Neural cell (in vitro differentiated cells): ENCODE data around the gene HDAC11. TPM values are rescaled to one million over a fixed set of nuclear protein-coding genes. Genes with fewer than 3 reads are reported as not detected.
"Not testable (repeated sequence)": the region's sequence is repeated elsewhere in the genome, so short reads cannot be mapped to it uniquely, and the experiment has no call there.

Source experiments
- H2AFZ ChIP-seq: fragments of 200-600, 300-800 bp; sonication (generic), shearing (Covaris generic); 2 replicates; pipeline ENCODE4 v1.6.0; 2014; ENCODE audit warnings: low read depth, mild to moderate bottlenecking, antibody characterized with exemption, low read length, moderate library complexity
- H3F3A ChIP-seq: fragments of 200-600 bp; shearing (Covaris generic); 2 replicates; pipeline ENCODE4 v1.6.1; 2016; ENCODE audit warnings: mild to moderate bottlenecking, moderate library complexity, mixed read lengths, antibody characterized with exemption, low read length; ENCODE audit not compliant: insufficient read depth, poor library complexity, severe bottlenecking
- H3K27ac ChIP-seq: fragments of 200-600, 300-800 bp; sonication (generic), shearing (Covaris generic); 2 replicates; pipeline ENCODE4 v1.5.1; 2014; ENCODE audit warnings: mild to moderate bottlenecking, low read length, moderate library complexity
- H3K27me3 ChIP-seq: fragments of 300-800, 200-600 bp; sonication (generic), shearing (Covaris generic); 2 replicates; pipeline ENCODE4 v1.6.0; 2014; ENCODE audit warnings: mild to moderate bottlenecking, low read depth, low read length, moderate library complexity; ENCODE audit not compliant: insufficient read depth
- H3K36me3 ChIP-seq: fragments of 300-800, 200-600 bp; sonication (generic), shearing (Covaris generic); 2 replicates; pipeline ENCODE4 v1.5.1; 2014; ENCODE audit warnings: mild to moderate bottlenecking, antibody characterized with exemption, low read length, moderate library complexity; ENCODE audit not compliant: insufficient read depth
- H3K4me2 ChIP-seq: fragments of 300-800, 200-600 bp; sonication (generic), shearing (Covaris generic); 2 replicates; pipeline ENCODE4 v1.6.0; 2014; ENCODE audit warnings: mild to moderate bottlenecking, low read length
- H3K4me3 ChIP-seq: fragments of 300-800, 200-600 bp; sonication (generic), shearing (Covaris generic); 2 replicates; pipeline ENCODE4 v1.5.1; 2014; ENCODE audit warnings: mild to moderate bottlenecking, low read length, moderate library complexity
- H3K79me2 ChIP-seq: fragments of 200-600 bp; shearing (Covaris generic); replicated peaks from 2 replicates; pipeline ENCODE4 v1.6.0; 2014; ENCODE audit warnings: mild to moderate bottlenecking, low read length, moderate library complexity; ENCODE audit not compliant: insufficient read depth
- H3K9ac ChIP-seq: fragments of 300-800, 200-600 bp; sonication (generic), shearing (Covaris generic); 2 replicates; pipeline ENCODE4 v1.6.1; 2016; ENCODE audit warnings: mild to moderate bottlenecking, low read length, mixed read lengths
- H3K9me2 ChIP-seq: fragments of 200-600 bp; shearing (Covaris generic); 2 replicates; pipeline ENCODE4 v1.6.1; 2016; ENCODE audit warnings: mild to moderate bottlenecking, low read length, mixed read lengths; ENCODE audit not compliant: insufficient read depth
- H3K9me3 ChIP-seq: fragments of 200-600, 300-800 bp; sonication (generic), shearing (Covaris generic); 2 replicates; pipeline ENCODE4 v1.6.1; 2016; ENCODE audit warnings: mild to moderate bottlenecking, mixed run types, low read length, moderate library complexity, mixed read lengths
- H4K20me1 ChIP-seq: fragments of 200-600 bp; shearing (Covaris generic); 2 replicates; pipeline ENCODE4 v1.6.1; 2016; ENCODE audit warnings: mild to moderate bottlenecking, mixed run types; ENCODE audit not compliant: insufficient read depth
- EP300 ChIP-seq: fragments of 450-650 bp; conservative IDR thresholded peaks from 2 replicates; pipeline ENCODE4 v1.6.1; 2014; ENCODE audit warnings: antibody characterized with exemption, mild to moderate bottlenecking, moderate library complexity; ENCODE audit not compliant: poor library complexity, severe bottlenecking
- EZH2 ChIP-seq: fragments of 200-600, 300-800 bp; shearing (Covaris generic), sonication (generic); IDR thresholded peaks from 2 replicates; pipeline ENCODE4 v1.6.1; 2014; ENCODE audit warnings: antibody characterized with exemption, low read length, borderline replicate concordance, mild to moderate bottlenecking; ENCODE audit not compliant: insufficient read depth, poor library complexity, severe bottlenecking
- MXI1 ChIP-seq: fragments of 450-650 bp; conservative IDR thresholded peaks from 2 replicates; pipeline ENCODE4 v1.6.1; 2014; ENCODE audit warnings: antibody characterized with exemption, mild to moderate bottlenecking; ENCODE audit not compliant: poor library complexity, severe bottlenecking
- POLR2AphosphoS5 ChIP-seq: IDR thresholded peaks from 2 replicates; pipeline ENCODE4 v1.6.1; 2012
- RAD21 ChIP-seq: fragments of 450-650 bp; conservative IDR thresholded peaks from 2 replicates; pipeline ENCODE4 v1.6.1; 2014; ENCODE audit warnings: antibody characterized with exemption, mild to moderate bottlenecking, moderate library complexity
- SMC3 ChIP-seq: fragments of 450-650 bp; conservative IDR thresholded peaks from 2 replicates; pipeline ENCODE4 v1.6.1; 2014; ENCODE audit warnings: antibody characterized with exemption, mild to moderate bottlenecking, moderate library complexity; ENCODE audit not compliant: poor library complexity
- TAF1 ChIP-seq: IDR thresholded peaks from 2 replicates; pipeline ENCODE4 v1.6.1; 2012; ENCODE audit warnings: low read depth
- polyA plus RNA-seq: library from polyadenylated mRNA; depleted of rRNA; stranded (reverse); fragments of >200 nt; gene quantifications from 2 replicates; pipeline ENCODE4 v1.2.3, GENCODE V29; 2014
- TF ChIP-seq, protein P1 (sequence below): fragments of 450-650 bp; IDR thresholded peaks from 2 replicates; pipeline ENCODE4 v1.5.1; 2014; ENCODE audit warnings: antibody characterized with exemption, mild to moderate bottlenecking, moderate library complexity; ENCODE audit not compliant: poor library complexity, severe bottlenecking
- TF ChIP-seq, protein P2 (sequence below): IDR thresholded peaks from 2 replicates; pipeline ENCODE4 v1.6.1; 2012; ENCODE audit warnings: borderline replicate concordance

Gene HDAC11
- polyA plus RNA-seq, 1 donor from 2014 or later: 14.8 TPM

DNA sequence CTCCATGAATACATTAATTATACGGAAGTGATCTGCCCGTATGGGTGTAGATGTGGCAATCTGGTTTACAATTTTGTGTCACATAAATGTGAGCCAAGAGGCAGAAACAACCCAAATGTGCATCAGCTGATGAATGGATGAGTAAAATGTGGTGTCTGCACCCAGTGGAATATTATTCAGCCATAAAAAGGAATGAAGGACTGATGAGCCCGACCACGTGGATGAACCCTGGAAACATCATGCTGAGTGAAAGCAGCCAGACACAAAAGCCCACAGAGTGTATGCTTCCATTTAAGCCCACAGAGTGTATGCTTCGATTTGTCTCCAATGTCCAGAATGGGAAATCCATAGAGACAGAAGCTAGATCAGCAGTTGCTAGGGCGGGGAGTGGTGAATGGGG, 41.2 kb downstream of the HDAC11 start:
- H3K27me3 ChIP-seq: no peaks in the 10 kb centered on the region
- H3K79me2 ChIP-seq: no peaks in the 10 kb centered on the region
- no peak overlapping the region for H3K4me2 ChIP-seq
- TF ChIP-seq MXI1: no peak
- no peak for TF ChIP-seq EP300
- TF ChIP-seq, protein P1, sequence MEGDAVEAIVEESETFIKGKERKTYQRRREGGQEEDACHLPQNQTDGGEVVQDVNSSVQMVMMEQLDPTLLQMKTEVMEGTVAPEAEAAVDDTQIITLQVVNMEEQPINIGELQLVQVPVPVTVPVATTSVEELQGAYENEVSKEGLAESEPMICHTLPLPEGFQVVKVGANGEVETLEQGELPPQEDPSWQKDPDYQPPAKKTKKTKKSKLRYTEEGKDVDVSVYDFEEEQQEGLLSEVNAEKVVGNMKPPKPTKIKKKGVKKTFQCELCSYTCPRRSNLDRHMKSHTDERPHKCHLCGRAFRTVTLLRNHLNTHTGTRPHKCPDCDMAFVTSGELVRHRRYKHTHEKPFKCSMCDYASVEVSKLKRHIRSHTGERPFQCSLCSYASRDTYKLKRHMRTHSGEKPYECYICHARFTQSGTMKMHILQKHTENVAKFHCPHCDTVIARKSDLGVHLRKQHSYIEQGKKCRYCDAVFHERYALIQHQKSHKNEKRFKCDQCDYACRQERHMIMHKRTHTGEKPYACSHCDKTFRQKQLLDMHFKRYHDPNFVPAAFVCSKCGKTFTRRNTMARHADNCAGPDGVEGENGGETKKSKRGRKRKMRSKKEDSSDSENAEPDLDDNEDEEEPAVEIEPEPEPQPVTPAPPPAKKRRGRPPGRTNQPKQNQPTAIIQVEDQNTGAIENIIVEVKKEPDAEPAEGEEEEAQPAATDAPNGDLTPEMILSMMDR: no peak
- no peak for TF ChIP-seq EZH2
- no peak for TF ChIP-seq TAF1
- TF ChIP-seq RAD21: no peak
- TF ChIP-seq, protein P2, sequence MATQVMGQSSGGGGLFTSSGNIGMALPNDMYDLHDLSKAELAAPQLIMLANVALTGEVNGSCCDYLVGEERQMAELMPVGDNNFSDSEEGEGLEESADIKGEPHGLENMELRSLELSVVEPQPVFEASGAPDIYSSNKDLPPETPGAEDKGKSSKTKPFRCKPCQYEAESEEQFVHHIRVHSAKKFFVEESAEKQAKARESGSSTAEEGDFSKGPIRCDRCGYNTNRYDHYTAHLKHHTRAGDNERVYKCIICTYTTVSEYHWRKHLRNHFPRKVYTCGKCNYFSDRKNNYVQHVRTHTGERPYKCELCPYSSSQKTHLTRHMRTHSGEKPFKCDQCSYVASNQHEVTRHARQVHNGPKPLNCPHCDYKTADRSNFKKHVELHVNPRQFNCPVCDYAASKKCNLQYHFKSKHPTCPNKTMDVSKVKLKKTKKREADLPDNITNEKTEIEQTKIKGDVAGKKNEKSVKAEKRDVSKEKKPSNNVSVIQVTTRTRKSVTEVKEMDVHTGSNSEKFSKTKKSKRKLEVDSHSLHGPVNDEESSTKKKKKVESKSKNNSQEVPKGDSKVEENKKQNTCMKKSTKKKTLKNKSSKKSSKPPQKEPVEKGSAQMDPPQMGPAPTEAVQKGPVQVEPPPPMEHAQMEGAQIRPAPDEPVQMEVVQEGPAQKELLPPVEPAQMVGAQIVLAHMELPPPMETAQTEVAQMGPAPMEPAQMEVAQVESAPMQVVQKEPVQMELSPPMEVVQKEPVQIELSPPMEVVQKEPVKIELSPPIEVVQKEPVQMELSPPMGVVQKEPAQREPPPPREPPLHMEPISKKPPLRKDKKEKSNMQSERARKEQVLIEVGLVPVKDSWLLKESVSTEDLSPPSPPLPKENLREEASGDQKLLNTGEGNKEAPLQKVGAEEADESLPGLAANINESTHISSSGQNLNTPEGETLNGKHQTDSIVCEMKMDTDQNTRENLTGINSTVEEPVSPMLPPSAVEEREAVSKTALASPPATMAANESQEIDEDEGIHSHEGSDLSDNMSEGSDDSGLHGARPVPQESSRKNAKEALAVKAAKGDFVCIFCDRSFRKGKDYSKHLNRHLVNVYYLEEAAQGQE: no peak
- no peak for TF ChIP-seq POLR2AphosphoS5
- no peak for TF ChIP-seq SMC3
- no peaks in the 10 kb centered on the region for H3K36me3 ChIP-seq
- H3F3A ChIP-seq: no peaks in the 10 kb centered on the region
- H4K20me1 ChIP-seq: no peaks in the 10 kb centered on the region
- no peaks in the 10 kb centered on the region for H3K9me2 ChIP-seq
- H3K27ac ChIP-seq: no peak overlapping the region
- H2AFZ ChIP-seq: no peak overlapping the region
- H3K9ac ChIP-seq: no peak overlapping the region
- no peaks in the 10 kb centered on the region for H3K9me3 ChIP-seq
- H3K4me3 ChIP-seq: no peak overlapping the region

DNA sequence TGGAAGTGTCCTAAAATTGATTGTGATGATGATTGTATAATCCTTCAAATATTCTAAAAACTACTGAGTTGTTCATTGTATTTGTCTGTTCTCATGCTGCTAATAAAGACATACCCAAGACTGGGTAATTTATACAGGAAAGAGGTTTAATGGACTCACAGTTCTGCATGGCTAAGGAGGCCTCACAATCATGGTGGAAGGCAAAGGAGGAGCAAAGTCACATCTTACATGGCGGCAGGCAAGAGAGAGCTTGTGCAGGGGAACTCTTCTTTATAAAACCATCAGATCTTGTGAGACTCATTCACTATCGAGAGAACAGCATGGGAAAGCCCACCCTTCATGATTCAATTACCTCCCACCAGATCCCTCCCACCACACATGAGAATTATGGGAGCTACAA, 41.6 kb downstream of the HDAC11 start:
- not testable (repeated sequence) for H3K9ac ChIP-seq, H3K79me2 ChIP-seq, H3K9me3 ChIP-seq, H3K9me2 ChIP-seq, H3K27ac ChIP-seq, H4K20me1 ChIP-seq, H3K4me3 ChIP-seq, H3K27me3 ChIP-seq, H2AFZ ChIP-seq, H3K36me3 ChIP-seq, H3K4me2 ChIP-seq, H3F3A ChIP-seq

DNA sequence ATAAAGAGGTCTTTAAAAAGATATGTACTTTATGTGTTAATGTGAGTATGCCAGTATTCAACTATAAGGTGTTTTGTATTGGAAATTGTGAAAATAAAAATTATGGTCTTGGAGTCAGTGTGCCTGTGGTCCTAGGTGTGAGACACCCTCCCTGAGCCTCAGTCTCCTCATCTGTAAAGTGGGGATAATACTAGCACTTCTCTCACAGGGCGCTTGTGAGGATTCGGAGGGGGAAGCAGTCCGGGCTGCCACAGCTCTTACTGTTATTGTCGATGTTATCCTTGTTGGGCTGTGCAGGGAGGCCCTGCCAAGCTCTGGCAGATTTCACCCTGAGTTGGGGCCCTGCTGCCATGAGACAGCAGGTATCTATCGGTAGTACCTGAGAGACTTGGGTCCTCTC, 42.1 kb downstream of the HDAC11 start:
- H3K4me2 ChIP-seq: no peak overlapping the region
- H4K20me1 ChIP-seq: no peaks in the 10 kb centered on the region
- no peaks in the 10 kb centered on the region for H3K9me2 ChIP-seq
- H3K27ac ChIP-seq: no peak overlapping the region
- no peaks in the 10 kb centered on the region for H3K9me3 ChIP-seq
- H3K79me2 ChIP-seq: no peaks in the 10 kb centered on the region
- H3K4me3 ChIP-seq: no peak overlapping the region
- H3F3A ChIP-seq: no peaks in the 10 kb centered on the region
- H3K9ac ChIP-seq: no peak overlapping the region
- H3K27me3 ChIP-seq: no peaks in the 10 kb centered on the region
- no peak overlapping the region for H2AFZ ChIP-seq
- no peak for TF ChIP-seq TAF1
- no peak for TF ChIP-seq POLR2AphosphoS5
- TF ChIP-seq EZH2: no peak
- no peak for TF ChIP-seq RAD21
- TF ChIP-seq, protein P2: no peak
- no peak for TF ChIP-seq MXI1
- TF ChIP-seq SMC3: no peak
- TF ChIP-seq, protein P1: no peak
- no peak for TF ChIP-seq EP300
- H3K36me3 ChIP-seq: no peaks in the 10 kb centered on the region
